Measurements from ENCODE around the gene S100A2.

The S100A2 gene

GRCh38 chr1:153545067-153546055 lies 20.3 kb downstream of the S100A2 start, which contains the start of gene S100A4:
TSS of gene S100A4 (minus strand) at chr1:153545806. CDS start at chr1:153544794, 1,012 bp downstream.
- DNase-seq (ENCODE audit: low spot score): peak; percentile 96

GRCh38 chr1:153544453-153545066 lies 21.1 kb downstream of the S100A2 start:
- DNase-seq (ENCODE audit: low spot score): no peak

- DNase-seq (ENCODE audit: low spot score): no peak
These were observed 21.9 kb downstream of the S100A2 start for GRCh38 chr1:153543736-153544135.

GRCh38 chr1:153542956-153543711 lies 22.5 kb downstream of the S100A2 start:
- no peak for DNase-seq (ENCODE audit: low spot score)

GRCh38 chr1:153541641-153542590 lies 23.7 kb downstream of the S100A2 start:
- no peak for DNase-seq (ENCODE audit: low spot score)

GRCh38 chr1:153540394-153541361 lies 25.0 kb downstream of the S100A2 start, which contains the start of gene S100A5:
TSS of gene S100A5 (minus strand) at chr1:153540934. CDS start at chr1:153540191, 743 bp downstream.
- no peak for DNase-seq (ENCODE audit: low spot score)

GRCh38 chr1:153539395-153540093 lies 26.1 kb downstream of the S100A2 start:
- DNase-seq (ENCODE audit: low spot score): no peak

GRCh38 chr1:153538315-153538821 lies 27.3 kb downstream of the S100A2 start:
- DNase-seq (ENCODE audit: low spot score): no peak

- DNase-seq (ENCODE audit: low spot score): no peak
These were observed 28.3 kb downstream of the S100A2 start for GRCh38 chr1:153537376-153537730.

GRCh38 chr1:153536671-153537375 lies 28.8 kb downstream of the S100A2 start:
- no peak for DNase-seq (ENCODE audit: low spot score)

GRCh38 chr1:153536012-153536670 lies 29.5 kb downstream of the S100A2 start:
- DNase-seq (ENCODE audit: low spot score): peak; percentile 78

- no peak for DNase-seq (ENCODE audit: low spot score)
These were observed 30.2 kb downstream of the S100A2 start, which contains the start of gene S100A6 for GRCh38 chr1:153535242-153536011. TSS of gene S100A6 (minus strand) at chr1:153535991. CDS start at chr1:153535339, 652 bp downstream.

- no peak for DNase-seq (ENCODE audit: low spot score)
These were observed 30.8 kb downstream of the S100A2 start for GRCh38 chr1:153534925-153535241.

GRCh38 chr1:153534226-153534924 lies 31.3 kb downstream of the S100A2 start:
- DNase-seq (ENCODE audit: low spot score): no peak

- DNase-seq (ENCODE audit: low spot score): peak; percentile 91
These were observed 31.9 kb downstream of the S100A2 start for GRCh38 chr1:153533689-153534201.
